ENCODE data around the gene MRC1. TPM values are rescaled to one million over a fixed set of nuclear protein-coding genes. Genes with fewer than 3 reads are reported as not detected.

Gene MRC1
- total and polyA plus RNA-seq, 10 of the 15 experiments (the other 5 are each of a cell fraction or from before 2014, with no cell fraction given) = 0.01 to 0.21 (median 0.03) TPM; not detected in 5

DNA sequence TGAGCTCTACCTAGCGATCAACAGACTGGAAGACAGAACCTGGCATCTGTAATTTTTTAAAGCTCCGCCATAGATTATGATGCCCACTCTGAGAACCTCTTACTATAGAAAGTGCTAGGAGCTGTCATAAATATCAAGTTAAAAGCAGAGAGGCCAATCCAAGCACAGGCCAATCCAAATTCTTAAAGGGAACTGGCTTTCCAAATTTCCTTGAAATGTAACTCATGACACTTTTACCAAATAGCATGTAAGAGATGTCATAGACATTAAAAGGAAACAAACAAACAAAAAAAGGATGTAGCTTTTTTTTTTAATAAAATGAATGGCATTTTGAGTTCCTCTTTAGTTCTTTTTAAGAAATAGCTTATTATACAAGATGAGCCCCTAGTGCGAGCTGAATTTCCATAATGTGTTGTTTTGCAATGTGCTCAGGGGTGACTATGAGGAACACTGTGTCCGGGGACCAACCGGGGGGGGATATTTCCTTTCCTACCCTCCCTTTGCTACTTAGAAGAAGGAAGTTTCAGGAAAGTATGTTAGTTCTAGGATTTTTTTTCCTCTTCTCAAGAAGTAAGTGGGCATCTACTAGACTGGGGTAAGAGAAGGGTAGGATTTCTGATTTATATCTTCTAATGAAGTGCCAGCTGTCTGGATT is 23.7 kb upstream of the MRC1 start:
- in situ Hi-C loops (cut with MboI) = no loop called here
- no peaks in the 10 kb centered on the region for H3K36me3 ChIP-seq (ENCODE audit: control insufficient read depth in 2 of 2, insufficient read depth in 2 of 2, low read length in 1 of 2)
- WGBS (ENCODE audit: insufficient coverage, insufficient replicate concordance, low lambda C conversion rate, missing lambda C conversion rate) = 25% methylated on average over 5 of the region's 5 CpGs
- H3K9ac ChIP-seq (ENCODE audit: control insufficient read depth, insufficient read depth, low read length) = no peak overlapping the region
- no peaks in the 10 kb centered on the region for H4K20me1 ChIP-seq (ENCODE audit: control insufficient read depth, insufficient read depth)
- H3K27me3 ChIP-seq (replicated peaks in 1 of 2; ENCODE audit: control insufficient read depth in 2 of 2, insufficient read depth in 2 of 2, low read length in 1 of 2) = no peaks in the 10 kb centered on the region; a peak in 1 of 4 replicates
- POLR2A ChIA-PET = no interaction called here
- no peak for ATAC-seq
- no peak for TF ChIP-seq RBBP5 (conservative IDR thresholded peaks at IDR 0.05)
- no peak overlapping the region for H3K4me2 ChIP-seq (ENCODE audit: control insufficient read depth, insufficient read depth)
- DNase-seq (ENCODE audit: low read depth, low spot score) = no peak
- no peaks in the 10 kb centered on the region for H3K9me3 ChIP-seq (replicated peaks; ENCODE audit: control insufficient read depth, insufficient read depth, low read length)
- SMC1A ChIA-PET (ENCODE audit: uncharacterized antibody, unreplicated experiment) = interaction anchor here (0.8 to 1.9 kb wide), 2 partner anchors 10 to 14 kb away, joined by 3 to 8 read pairs; no protein-coding TSS in a partner anchor
- CTCF ChIA-PET = interaction anchor here (1.5 kb wide), 1 partner anchor 10 kb away, joined by 5 read pairs; no protein-coding TSS in a partner anchor
- no peaks in the 10 kb centered on the region for H3K4me1 ChIP-seq (ENCODE audit: control insufficient read depth, insufficient read depth, low read length)
- BruUV-seq (replicated peaks) = no TSS peak
- no peak overlapping the region for H2AFZ ChIP-seq (ENCODE audit: control insufficient read depth, low read depth, low read length)
- FAIRE-seq = peak; percentile 23
- no peak overlapping the region for H3K4me3 ChIP-seq
- H3K79me2 ChIP-seq (ENCODE audit: control insufficient read depth, insufficient read depth, low read length) = no peaks in the 10 kb centered on the region
- RAD21 ChIA-PET (ENCODE audit: unreplicated experiment) = interaction anchor here (0.7 kb wide), 1 partner anchor 13 kb away, joined by 3 read pairs; no protein-coding TSS in a partner anchor
- intact Hi-C loops (cut with micrococcal nuclease; ENCODE audit: unreplicated experiment) = no loop called here
- H3K27ac ChIP-seq (ENCODE audit: control insufficient read depth, insufficient read depth) = no peak overlapping the region

- WGBS (ENCODE audit: insufficient coverage, insufficient replicate concordance, low lambda C conversion rate, missing lambda C conversion rate) = 35% methylated on average over 13 of the region's 13 CpGs
- TF ChIP-seq, protein P1, sequence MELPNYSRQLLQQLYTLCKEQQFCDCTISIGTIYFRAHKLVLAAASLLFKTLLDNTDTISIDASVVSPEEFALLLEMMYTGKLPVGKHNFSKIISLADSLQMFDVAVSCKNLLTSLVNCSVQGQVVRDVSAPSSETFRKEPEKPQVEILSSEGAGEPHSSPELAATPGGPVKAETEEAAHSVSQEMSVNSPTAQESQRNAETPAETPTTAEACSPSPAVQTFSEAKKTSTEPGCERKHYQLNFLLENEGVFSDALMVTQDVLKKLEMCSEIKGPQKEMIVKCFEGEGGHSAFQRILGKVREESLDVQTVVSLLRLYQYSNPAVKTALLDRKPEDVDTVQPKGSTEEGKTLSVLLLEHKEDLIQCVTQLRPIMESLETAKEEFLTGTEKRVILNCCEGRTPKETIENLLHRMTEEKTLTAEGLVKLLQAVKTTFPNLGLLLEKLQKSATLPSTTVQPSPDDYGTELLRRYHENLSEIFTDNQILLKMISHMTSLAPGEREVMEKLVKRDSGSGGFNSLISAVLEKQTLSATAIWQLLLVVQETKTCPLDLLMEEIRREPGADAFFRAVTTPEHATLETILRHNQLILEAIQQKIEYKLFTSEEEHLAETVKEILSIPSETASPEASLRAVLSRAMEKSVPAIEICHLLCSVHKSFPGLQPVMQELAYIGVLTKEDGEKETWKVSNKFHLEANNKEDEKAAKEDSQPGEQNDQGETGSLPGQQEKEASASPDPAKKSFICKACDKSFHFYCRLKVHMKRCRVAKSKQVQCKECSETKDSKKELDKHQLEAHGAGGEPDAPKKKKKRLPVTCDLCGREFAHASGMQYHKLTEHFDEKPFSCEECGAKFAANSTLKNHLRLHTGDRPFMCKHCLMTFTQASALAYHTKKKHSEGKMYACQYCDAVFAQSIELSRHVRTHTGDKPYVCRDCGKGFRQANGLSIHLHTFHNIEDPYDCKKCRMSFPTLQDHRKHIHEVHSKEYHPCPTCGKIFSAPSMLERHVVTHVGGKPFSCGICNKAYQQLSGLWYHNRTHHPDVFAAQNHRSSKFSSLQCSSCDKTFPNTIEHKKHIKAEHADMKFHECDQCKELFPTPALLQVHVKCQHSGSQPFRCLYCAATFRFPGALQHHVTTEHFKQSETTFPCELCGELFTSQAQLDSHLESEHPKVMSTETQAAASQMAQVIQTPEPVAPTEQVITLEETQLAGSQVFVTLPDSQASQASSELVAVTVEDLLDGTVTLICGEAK (IDR thresholded peaks at IDR 0.05; ENCODE audit: borderline replicate concordance) = no peak
- TF ChIP-seq MLLT1 (IDR thresholded peaks at IDR 0.05) (no peak), FOXK2 (IDR thresholded peaks at IDR 0.05) (no peak)
- TF ChIP-seq, protein P2, sequence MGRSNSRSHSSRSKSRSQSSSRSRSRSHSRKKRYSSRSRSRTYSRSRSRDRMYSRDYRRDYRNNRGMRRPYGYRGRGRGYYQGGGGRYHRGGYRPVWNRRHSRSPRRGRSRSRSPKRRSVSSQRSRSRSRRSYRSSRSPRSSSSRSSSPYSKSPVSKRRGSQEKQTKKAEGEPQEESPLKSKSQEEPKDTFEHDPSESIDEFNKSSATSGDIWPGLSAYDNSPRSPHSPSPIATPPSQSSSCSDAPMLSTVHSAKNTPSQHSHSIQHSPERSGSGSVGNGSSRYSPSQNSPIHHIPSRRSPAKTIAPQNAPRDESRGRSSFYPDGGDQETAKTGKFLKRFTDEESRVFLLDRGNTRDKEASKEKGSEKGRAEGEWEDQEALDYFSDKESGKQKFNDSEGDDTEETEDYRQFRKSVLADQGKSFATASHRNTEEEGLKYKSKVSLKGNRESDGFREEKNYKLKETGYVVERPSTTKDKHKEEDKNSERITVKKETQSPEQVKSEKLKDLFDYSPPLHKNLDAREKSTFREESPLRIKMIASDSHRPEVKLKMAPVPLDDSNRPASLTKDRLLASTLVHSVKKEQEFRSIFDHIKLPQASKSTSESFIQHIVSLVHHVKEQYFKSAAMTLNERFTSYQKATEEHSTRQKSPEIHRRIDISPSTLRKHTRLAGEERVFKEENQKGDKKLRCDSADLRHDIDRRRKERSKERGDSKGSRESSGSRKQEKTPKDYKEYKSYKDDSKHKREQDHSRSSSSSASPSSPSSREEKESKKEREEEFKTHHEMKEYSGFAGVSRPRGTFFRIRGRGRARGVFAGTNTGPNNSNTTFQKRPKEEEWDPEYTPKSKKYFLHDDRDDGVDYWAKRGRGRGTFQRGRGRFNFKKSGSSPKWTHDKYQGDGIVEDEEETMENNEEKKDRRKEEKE (IDR thresholded peaks at IDR 0.05) = no peak
Measured at GRCh38 chr10:17787087-17787961, 21.8 kb upstream of the MRC1 start.

More at GRCh38 chr10:17787087-17787961, 21.8 kb upstream of the MRC1 start:
- SMC1A ChIA-PET (ENCODE audit: uncharacterized antibody, unreplicated experiment) = no interaction called here
- CTCF ChIA-PET = interaction anchor here (1.4 kb wide), 1 partner anchor 14 kb away, joined by 3 read pairs; no protein-coding TSS in a partner anchor
- intact Hi-C loops (cut with micrococcal nuclease; ENCODE audit: unreplicated experiment) = no loop called here
- Histone ChIP-seq H3K9ac (ENCODE audit: control insufficient read depth, insufficient read depth, low read length) (no peak overlapping the region), H3K4me2 (ENCODE audit: control insufficient read depth, insufficient read depth) (no peak overlapping the region), H3K79me2 (ENCODE audit: control insufficient read depth, insufficient read depth, low read length) (no peaks in the 10 kb centered on the region), H3K27me3 (replicated peaks in 1 of 2; ENCODE audit: control insufficient read depth in 2 of 2, insufficient read depth in 2 of 2, low read length in 1 of 2) (no peaks in the 10 kb centered on the region; a peak in 1 of 4 replicates), H3K4me1 (ENCODE audit: control insufficient read depth, insufficient read depth, low read length) (no peaks in the 10 kb centered on the region), H4K20me1 (ENCODE audit: control insufficient read depth, insufficient read depth) (no peaks in the 10 kb centered on the region), H2AFZ (ENCODE audit: control insufficient read depth, low read depth, low read length) (no peak overlapping the region), H3K27ac (ENCODE audit: control insufficient read depth, insufficient read depth) (no peak overlapping the region), H3K4me3 (no peak overlapping the region), H3K9me3 (replicated peaks; ENCODE audit: control insufficient read depth, insufficient read depth, low read length) (no peaks in the 10 kb centered on the region), H3K36me3 (ENCODE audit: control insufficient read depth in 2 of 2, insufficient read depth in 2 of 2, low read length in 1 of 2) (no peaks in the 10 kb centered on the region)
- in situ Hi-C loops (cut with MboI) = no loop called here
- POLR2A ChIA-PET = no interaction called here
- RAD21 ChIA-PET (ENCODE audit: unreplicated experiment) = no interaction called here
- no TSS peak for BruUV-seq (replicated peaks)
- ATAC-seq (peak; percentile 32; the same call in 1 of the 3 replicates), FAIRE-seq (no peak), DNase-seq (ENCODE audit: low read depth, low spot score) (no peak)

Data from GM12878 (cell line).